DMS53 (cell line): ENCODE data around the gene CDK8.
A peak's percentile ranks its signal among the peaks of the same experiment; 100 is the strongest.
"Not testable (repeated sequence)": the region's sequence is repeated elsewhere in the genome, so short reads cannot be mapped to it uniquely, and the experiment has no call there.

ENCODE experiments used
- DNase-seq: peaks from one replicate; lab custom pipeline; 2025; lab: John Stamatoyannopoulos, UW

The CDK8 gene

GRCh38 chr13:26316095-26316494 is 62.2 kb downstream of the CDK8 start:
- DNase-seq: not testable (repeated sequence)

GRCh38 chr13:26320766-26321165 is 66.8 kb downstream of the CDK8 start:
- no peak for DNase-seq

DNA sequence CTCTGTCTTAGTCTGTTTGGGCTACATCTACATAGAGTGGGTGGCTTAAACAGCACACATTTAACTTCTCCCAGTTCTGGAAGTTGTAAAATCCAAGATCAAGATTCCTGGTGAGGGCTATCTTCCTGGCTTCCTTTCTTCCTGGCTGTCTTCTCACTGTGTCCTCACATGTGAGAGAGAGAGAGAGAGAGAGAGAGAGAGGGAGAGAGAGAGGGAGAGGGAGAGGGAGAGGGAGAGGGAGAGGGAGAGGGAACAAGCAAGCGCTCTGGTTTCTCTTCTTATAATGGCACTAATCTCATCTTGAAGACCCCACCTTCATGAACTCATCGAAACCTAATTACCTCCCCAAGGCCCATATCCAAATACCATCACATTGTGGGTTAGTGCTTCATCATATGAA is 69.2 kb downstream of the CDK8 start:
- DNase-seq: no peak

DNA sequence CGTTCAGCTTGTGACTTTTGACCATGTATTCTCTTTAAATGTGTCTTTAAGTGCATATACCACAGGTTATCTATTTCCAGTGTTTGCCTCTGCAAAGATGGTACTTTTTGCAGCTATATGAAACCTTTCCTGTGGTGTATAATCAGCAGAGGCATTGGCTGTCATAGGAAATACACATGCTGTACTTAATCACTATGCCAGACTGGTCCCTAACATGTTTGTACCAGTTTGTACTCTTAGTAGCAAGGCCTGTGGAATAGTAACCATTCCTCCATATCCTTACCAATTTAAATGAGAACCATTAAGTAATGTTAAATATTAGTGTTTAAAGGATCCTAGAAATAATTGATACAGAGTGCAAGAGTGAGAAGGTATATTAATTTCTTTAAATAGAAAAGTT is 69.8 kb downstream of the CDK8 start:
- no peak for DNase-seq

GRCh38 chr13:26324294-26324693 is 70.4 kb downstream of the CDK8 start:
- DNase-seq: no peak

DNA sequence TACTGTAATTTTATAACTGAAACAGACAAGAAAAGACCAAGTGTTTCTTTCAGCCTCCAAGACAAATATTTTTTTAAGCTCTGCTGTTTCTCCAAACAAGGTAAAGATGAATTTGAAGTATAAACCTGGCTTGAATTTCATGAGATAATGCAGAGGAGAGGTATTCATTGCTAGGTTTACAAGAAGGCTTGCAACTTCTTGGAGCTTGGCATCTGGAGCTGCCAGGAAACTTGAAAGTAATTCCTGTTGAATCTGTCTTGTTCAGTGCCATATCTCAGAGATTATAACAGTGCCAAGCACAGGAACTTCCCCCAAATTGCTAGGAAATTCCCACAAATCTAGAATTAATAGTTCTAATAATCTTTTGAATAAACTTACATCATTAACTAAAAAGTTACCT is 70.9 kb downstream of the CDK8 start:
- DNase-seq: no peak

GRCh38 chr13:26325876-26326275 is 71.9 kb downstream of the CDK8 start:
- no peak for DNase-seq

DNA sequence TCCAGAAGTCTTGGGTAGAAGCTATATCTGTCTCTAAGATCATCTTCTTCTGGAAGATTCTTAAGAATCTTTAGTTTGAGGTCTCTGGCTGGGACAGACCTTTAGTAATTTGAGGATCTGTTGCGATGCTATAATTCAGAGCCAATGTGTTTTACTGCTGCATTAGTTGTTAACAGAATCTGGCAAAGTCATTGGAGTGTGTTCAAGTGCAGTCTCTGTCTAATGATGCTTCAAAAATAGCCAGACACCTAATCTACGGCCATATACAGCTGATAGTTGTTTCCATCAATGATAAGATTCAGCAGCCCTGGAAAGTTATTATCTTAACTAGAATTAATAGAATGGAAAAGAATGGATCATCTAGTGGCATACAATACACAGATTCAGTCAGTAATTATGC is 72.6 kb downstream of the CDK8 start:
- no peak for DNase-seq

- no peak for DNase-seq
These were observed 74.2 kb downstream of the CDK8 start for GRCh38 chr13:26327940-26328725.

GRCh38 chr13:26335158-26335557 is 81.2 kb downstream of the CDK8 start:
- DNase-seq: no peak

DNA sequence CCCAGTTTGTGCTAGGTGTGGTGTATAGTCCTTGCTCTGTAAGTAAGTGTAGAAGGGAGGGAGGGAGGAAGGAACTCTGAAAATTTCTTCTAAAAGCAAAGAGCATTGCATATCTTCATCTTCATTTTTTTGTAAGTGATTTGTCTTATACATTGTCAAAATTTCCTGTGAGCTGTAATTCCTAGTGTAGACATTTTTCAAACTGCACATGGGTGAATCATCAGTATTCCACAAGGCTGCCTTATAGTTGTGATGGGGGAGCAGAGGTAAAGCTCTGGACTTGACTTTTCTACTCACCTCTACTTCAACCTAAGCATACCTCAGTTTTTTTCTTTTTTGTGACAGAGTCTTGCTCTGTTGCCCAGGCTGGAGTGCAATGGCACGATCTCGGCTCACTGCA is 86.9 kb downstream of the CDK8 start:
- DNase-seq: no peak

- DNase-seq: no peak
These were observed 89.0 kb downstream of the CDK8 start for GRCh38 chr13:26342898-26343297.

DNA sequence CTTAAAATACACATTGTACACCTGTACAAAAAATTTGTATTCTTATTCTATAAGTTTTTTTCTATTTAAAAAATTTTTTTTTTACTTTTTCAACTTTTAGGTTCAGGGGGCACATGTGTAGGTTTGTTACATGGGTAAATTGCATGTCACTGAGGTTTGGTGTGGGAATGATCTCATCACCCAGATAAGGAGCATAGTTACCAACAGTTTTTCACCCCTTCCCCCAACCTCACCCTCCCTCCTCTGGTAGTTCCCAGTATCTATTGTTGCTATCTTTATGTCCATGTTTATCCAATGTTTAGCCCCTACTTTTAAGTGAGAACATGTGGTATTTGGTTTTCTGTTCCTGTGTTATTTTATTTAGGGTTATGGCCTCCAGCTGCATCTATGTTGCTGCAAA is 89.9 kb downstream of the CDK8 start:
- no peak for DNase-seq

DNA sequence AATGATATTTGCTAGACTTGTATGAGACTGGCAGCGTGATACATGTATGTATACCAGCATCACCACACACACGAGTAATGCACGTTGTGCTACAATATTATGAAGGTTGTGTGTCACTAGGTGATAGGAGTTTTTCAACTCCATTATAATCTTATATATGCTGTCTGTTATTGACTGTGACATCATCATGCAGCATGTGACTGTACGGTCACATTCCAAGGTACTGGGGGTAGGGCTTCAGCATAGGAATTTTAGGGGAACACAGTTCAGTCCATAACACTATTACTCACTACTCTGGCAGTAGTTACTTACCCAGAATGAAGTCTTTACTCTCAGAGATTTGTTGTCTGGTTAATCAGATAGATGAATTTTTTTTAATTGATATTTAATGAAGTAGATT is 91.1 kb downstream of the CDK8 start:
- DNase-seq: no peak

DNA sequence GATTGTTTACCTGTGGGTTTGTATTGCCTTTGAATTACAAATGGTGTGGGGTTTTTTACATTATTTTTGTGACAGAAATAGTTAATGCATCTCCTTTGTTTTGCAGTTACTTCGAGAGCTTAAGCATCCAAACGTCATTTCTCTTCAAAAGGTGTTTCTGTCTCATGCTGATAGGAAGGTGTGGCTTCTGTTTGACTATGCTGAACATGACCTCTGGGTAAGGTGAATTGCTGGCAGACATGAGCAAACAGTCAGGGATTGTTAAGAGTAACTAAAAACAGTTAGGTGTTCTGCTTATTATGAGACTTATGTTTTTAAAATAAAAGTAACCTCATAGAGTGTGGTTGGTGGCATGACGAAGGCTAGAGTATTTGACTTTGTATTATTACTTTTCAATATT is 95.0 kb downstream of the CDK8 start:
- no peak for DNase-seq

DNA sequence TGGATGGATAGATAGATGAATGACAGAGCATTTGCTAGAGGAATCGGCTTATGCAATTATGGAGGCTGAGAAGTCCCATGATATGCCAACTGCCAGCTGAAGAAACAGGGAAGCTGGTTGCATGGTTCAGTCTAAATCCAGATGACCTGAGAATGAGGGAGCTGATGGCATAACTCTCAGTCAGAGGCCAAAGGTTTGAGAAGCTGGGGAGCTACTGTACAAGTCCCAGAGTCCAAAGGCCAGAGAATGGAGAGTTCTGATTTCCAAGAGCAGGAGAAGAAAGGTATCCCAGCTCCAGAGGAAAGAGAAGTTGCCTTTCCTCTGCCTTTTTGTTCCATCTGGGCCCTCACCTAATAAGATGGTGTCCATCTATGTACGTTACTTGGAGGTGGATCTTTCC is 108.3 kb downstream of the CDK8 start:
- DNase-seq: no peak

DNA sequence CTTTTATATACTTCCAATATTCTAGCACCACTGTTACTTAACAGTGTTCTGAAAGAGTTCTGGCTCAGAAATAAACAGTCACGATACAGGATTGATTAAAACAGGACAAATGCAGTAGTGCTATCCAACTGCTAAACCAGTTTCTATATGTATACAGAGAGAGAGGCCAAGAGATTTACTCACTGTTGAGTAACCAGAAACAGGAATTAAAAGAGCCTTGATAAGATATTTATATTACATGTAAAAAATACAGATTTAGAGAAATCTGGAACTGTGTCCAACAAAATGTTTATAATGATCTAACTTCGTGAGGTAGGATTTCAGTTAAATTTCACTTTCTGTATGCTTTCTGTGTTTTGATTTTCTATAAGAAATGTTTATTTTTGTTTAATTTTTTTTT is 116.6 kb downstream of the CDK8 start:
- no peak for DNase-seq

DNA sequence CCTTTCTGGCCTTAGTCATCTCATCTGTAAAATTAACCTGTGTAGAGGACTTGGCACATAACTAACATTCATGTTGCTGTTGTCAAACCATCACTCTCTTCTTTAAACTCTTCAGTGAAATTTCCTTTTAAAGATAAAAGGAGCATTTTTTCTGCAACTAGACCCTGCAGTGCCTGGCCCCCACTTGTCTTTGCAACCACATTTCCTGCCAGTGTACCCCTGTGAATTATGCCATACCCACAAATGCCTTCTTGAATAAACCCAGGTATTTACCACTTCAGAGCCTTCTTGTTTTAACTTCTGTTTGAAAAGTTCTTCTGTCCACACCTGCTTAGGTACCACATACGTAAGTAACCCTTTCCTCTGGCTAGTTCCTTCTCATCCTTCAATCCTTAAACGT is 118.8 kb downstream of the CDK8 start:
- DNase-seq: no peak

- DNase-seq: no peak
These were observed 122.5 kb downstream of the CDK8 start for GRCh38 chr13:26376430-26376829.

DNA sequence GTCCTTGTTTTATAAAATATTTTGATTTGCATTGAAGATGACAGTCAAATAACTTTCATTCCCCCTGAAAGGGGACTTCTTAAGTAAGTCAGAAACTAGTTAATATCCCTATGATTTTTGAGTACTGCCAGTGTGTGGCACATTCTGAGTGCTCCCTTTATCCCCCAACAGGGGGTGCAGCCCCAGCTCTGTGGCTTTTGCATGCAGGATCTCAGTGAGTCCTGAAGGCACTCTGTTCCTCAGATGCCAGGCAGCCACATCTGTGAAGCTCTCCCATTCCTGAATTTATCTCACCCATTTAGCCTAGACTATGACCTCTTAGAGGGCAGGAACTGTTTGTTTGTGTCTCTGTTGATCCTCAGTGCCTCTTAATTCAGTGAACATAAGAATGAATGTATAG is 123.1 kb downstream of the CDK8 start:
- DNase-seq: peak; percentile 55

- no peak for DNase-seq
These were observed 124.2 kb downstream of the CDK8 start for GRCh38 chr13:26378116-26378515.

DNA sequence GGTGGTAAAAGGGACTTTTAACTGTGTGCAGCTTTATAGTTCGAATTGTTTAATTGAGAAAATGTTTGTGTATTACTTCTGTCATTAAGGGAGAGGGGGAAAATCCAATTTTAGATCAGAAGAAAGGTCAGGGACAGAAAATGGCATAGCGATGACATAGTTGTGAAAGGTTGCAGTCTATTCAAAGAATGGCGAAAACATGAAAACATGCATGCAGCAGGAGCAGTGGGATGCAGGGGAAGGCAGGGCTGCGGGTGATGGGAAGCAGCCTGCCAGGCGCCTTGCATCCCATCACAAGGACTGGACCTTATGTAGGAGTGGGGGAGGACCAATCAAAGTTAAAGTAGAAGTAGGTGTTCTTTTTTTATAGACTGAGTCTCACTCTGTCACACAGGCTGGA is 125.9 kb downstream of the CDK8 start:
- no peak for DNase-seq

- no peak for DNase-seq
These were observed 127.0 kb downstream of the CDK8 start for GRCh38 chr13:26380930-26381329.

- no peak for DNase-seq
These were observed 128.4 kb downstream of the CDK8 start for GRCh38 chr13:26382366-26382765.
